Adrenal gland (tissue), 12 donors: ENCODE data around the gene KCNAB2. TPM values are rescaled to one million over a fixed set of nuclear protein-coding genes. Genes with fewer than 3 reads are reported as not detected.

Experiments used
- DNase-seq, 7 donors: peaks; one replicate each; pipeline ENCODE4 v3.0.0-alpha.2; 2019 to 2020
- H3K27ac ChIP-seq, 5 donors: fragments of 200-600 bp; sonication (generic) in 4 of 5; 1 replicate in 3 of 5; 2 replicates in 2 of 5; pipeline versions ENCODE4 v1.5.1 to v1.8.0; 2016 to 2020; ENCODE audit warnings: mild to moderate bottlenecking in 1 of 5
- H3K27me3 ChIP-seq: fragments of 200-600 bp; 2 replicates; pipeline ENCODE4 v1.8.0; 2021
- H3K36me3 ChIP-seq, 2 donors: fragments of 200-600 bp; replicated peaks in 1 of 2; 1 replicate in 1 of 2; 2 replicates in 1 of 2; pipeline versions ENCODE4 v1.5.1 to v1.8.0; 2018 to 2022
- H3K4me1 ChIP-seq, 2 donors: fragments of 200-600 bp; replicated peaks in 1 of 2; 1 replicate in 1 of 2; 2 replicates in 1 of 2; pipeline versions ENCODE4 v1.5.1 to v1.8.0; 2018 to 2021
- H3K4me3 ChIP-seq, 4 donors: fragments of 200-600 bp; sonication (generic) in 3 of 4; one replicate each; pipeline ENCODE4 v1.5.1; 2016 to 2018
- H3K9me3 ChIP-seq, 3 donors: fragments of 200-600 bp; sonication (generic) in 1 of 3; replicated peaks in 1 of 3; 1 replicate in 2 of 3; 2 replicates in 1 of 3; pipeline versions ENCODE4 v1.5.1 to v1.8.0; 2016 to 2021
- CTCF ChIP-seq, 6 experiments: fragments of 450-650 bp in 4 of 6; fragments of 200-600 bp in 2 of 6; sonication (generic) in 1 of 6; IDR thresholded peaks; 1 replicate in 5 of 6; 2 replicates in 1 of 6; pipeline versions ENCODE4 v1.5.1 to v1.8.0; 2016 to 2021; ENCODE audit warnings: antibody characterized with exemption in 6 of 6, mild to moderate bottlenecking in 2 of 6, moderate library complexity in 1 of 6
- POLR2A ChIP-seq, 2 donors: fragments of 450-650 bp; IDR thresholded peaks; one replicate each; pipeline ENCODE4 v1.6.1; 2017; ENCODE audit warnings: antibody characterized with exemption in 2 of 2, mild to moderate bottlenecking in 2 of 2, moderate library complexity in 1 of 2
- WGBS, 4 donors: extraction: QIAGEN DNeasy Blood & Tissue Kit in 2 of 4; methylation state at CpG; one replicate each; pipeline versions ENCODE4 v1.1.5 to v1.1.7; 2013 to 2017; 5-methylcytosine and 5-hydroxymethylcytosine counted together
- intact Hi-C, 2 donors: fragments of 100-400 bp; cut with DNase I; formaldehyde crosslinking; loops; one replicate each; pipeline versions ENCODE4 v1.14.1 to v1.15.0; 2022 to 2023
- polyA plus RNA-seq, 3 donors: library from polyadenylated mRNA; stranded (reverse); fragments of 200-250 nt in 2 of 3; fragments of 350-450 nt in 1 of 3; fragmentation: Illumina TruSeq in 1 of 3; extraction: RNeasy Lipid Tissue Mini Kit (QIAGEN cat#74804) in 1 of 3; gene quantifications; one replicate each; pipeline ENCODE4 v1.2.3, GENCODE V29; 2013 to 2014
- total RNA-seq, 9 donors: library from RNA; depleted of rRNA in 4 of 9; stranded (reverse); fragments of >200 nt in 4 of 9; fragments of 120-200 nt in 1 of 9; fragmentation: NEBNext Ultra II Directional in 1 of 9; extraction: Animal tissue kit (Norgen Biotek cat#: 25700) in 1 of 9; gene quantifications; one replicate each; pipeline versions ENCODE4 v1.1.0 to v1.2.4, GENCODE V29; 2013 to 2023
- donor health status: healthy with polysubstance abuse.
- donor health status: Bipolar disorder and iron deficiency.
- donor health status: DM: yes; HTN: yes; CAD: no.
- donor health status: DM: no; HTN: no; CAD: no.
- donor health status: DM: no; HTN: no; CAD: no.
- donor health status: DM: yes; HTN: yes; CAD: no.

Gene KCNAB2
- total and polyA plus RNA-seq, 12 donors: 2.2 to 48.0 (median 16.8) TPM

DNA sequence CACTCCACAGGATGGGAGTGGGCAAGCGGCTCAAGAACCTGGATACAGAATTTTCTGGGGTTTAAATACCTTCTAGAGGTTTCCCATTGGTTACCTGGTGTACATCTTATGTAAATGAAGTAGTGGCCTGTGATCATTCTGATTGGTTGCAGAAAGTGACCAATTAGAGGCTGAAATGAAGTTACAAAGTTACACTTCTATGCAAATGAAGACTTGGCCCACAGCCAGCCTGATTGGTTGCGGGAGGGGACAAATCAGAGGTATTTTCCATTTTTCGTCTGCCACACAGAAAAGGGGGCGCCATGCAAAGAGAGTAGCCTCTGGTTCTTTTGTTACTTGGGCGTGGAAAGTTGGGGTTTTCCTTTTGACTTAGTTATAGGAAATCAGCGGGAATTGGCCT lies 8.9 kb downstream of the KCNAB2 start:
- DNase-seq: no peak
- intact Hi-C loops: loop anchor here (5.0 to 10.0 kb wide), 3 partner anchors 120 to 290 kb away; partner anchors contain the start of gene HES3 (in 1 of the 2)
- TF ChIP-seq CTCF (IDR thresholded peaks at IDR 0.05): no peak
- no peak for TF ChIP-seq POLR2A (IDR thresholded peaks at IDR 0.05)
- H3K4me1 ChIP-seq: peaks cover 0 to 14% of the 10 kb centered on the region in 2 donors
- H3K36me3 ChIP-seq: no peaks in the 10 kb centered on the region
- H3K27me3 ChIP-seq: no peaks in the 10 kb centered on the region
- H3K27ac ChIP-seq: no peak overlapping the region
- no peaks in the 10 kb centered on the region for H3K9me3 ChIP-seq
- WGBS, 4 donors: 84 to 91% (median 89%) methylated on average over 6 of the region's 6 CpGs
- H3K4me3 ChIP-seq: no peak overlapping the region

GRCh38 chr1:6056572-6056948 lies 10.9 kb downstream of the KCNAB2 start:
- TF ChIP-seq CTCF (IDR thresholded peaks at IDR 0.05) (no peak), POLR2A (IDR thresholded peaks at IDR 0.05) (no peak)
- no peaks in the 10 kb centered on the region for H3K27me3 ChIP-seq
- 71 to 79% (median 79%) methylated on average over 8 of the region's 8 CpGs for WGBS, 4 donors
- H3K36me3 ChIP-seq: no peaks in the 10 kb centered on the region
- H3K9me3 ChIP-seq: no peaks in the 10 kb centered on the region
- intact Hi-C loops: loop anchor here (5.0 to 10.0 kb wide), 3 partner anchors 118 to 288 kb away; partner anchors contain the start of gene HES3 (in 1 of the 2)
- no peak overlapping the region for H3K4me3 ChIP-seq
- H3K4me1 ChIP-seq: peaks cover 0 to 21% of the 10 kb centered on the region in 2 donors
- DNase-seq: peak in 3 of 7 donors; percentile 23 to 29 (median 26)
- no peak overlapping the region for H3K27ac ChIP-seq

- TF ChIP-seq CTCF (IDR thresholded peaks at IDR 0.05) (no peak), POLR2A (IDR thresholded peaks at IDR 0.05) (no peak)
Observed at GRCh38 chr1:6057170-6057845, 11.6 kb downstream of the KCNAB2 start.

DNA sequence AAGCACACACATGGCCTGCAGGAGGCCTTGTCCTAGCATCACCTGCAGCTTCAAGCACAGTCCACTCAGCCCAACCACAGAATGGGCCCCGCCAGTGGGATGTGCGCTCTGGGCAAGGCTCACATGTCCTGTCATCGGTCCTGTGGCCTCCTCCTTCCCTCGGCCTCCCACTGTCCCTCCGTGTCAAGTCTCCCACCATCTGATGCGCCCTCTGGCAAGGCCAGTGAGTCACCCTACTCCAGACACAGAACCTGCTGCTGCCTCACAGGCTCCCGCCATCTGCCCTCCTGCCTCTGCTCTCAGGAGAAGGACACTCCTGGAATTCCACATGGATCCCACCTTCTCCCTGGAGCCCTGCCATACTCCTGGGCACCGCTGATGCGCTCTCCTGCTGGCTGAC lies 14.2 kb downstream of the KCNAB2 start:
- Histone ChIP-seq H3K27ac (no peak overlapping the region), H3K9me3 (no peaks in the 10 kb centered on the region), H3K4me1 (peaks cover 0 to 21% of the 10 kb centered on the region in 2 donors), H3K4me3 (no peak overlapping the region), H3K27me3 (no peaks in the 10 kb centered on the region), H3K36me3 (no peaks in the 10 kb centered on the region)
- intact Hi-C loops: loop anchor here (5.0 to 10.0 kb wide), 3 partner anchors 115 to 285 kb away; partner anchors contain the start of gene HES3 (in 1 of the 2)
- TF ChIP-seq CTCF (IDR thresholded peaks at IDR 0.05) (no peak), POLR2A (IDR thresholded peaks at IDR 0.05) (no peak)
- DNase-seq: peak in 6 of 7 donors; percentile 27 to 67 (median 39)
- WGBS, 4 donors: 38 to 64% (median 54%) methylated on average over 7 to 9 of the region's 9 CpGs

More at GRCh38 chr1:6057170-6057845, 11.6 kb downstream of the KCNAB2 start:
- Histone ChIP-seq H3K36me3 (no peaks in the 10 kb centered on the region), H3K4me3 (no peak overlapping the region), H3K9me3 (no peaks in the 10 kb centered on the region), H3K27ac (no peak overlapping the region), H3K4me1 (peaks cover 0 to 21% of the 10 kb centered on the region in 2 donors), H3K27me3 (no peaks in the 10 kb centered on the region)
- DNase-seq: no peak
- 85 to 91% (median 87%) methylated on average over 6 to 9 of the region's 9 CpGs for WGBS, 4 donors
- intact Hi-C loops: loop anchor here (5.0 to 10.0 kb wide), 3 partner anchors 117 to 287 kb away; partner anchors contain the start of gene HES3 (in 1 of the 2)
